ENCODE data around the gene SH3RF3.

DNA sequence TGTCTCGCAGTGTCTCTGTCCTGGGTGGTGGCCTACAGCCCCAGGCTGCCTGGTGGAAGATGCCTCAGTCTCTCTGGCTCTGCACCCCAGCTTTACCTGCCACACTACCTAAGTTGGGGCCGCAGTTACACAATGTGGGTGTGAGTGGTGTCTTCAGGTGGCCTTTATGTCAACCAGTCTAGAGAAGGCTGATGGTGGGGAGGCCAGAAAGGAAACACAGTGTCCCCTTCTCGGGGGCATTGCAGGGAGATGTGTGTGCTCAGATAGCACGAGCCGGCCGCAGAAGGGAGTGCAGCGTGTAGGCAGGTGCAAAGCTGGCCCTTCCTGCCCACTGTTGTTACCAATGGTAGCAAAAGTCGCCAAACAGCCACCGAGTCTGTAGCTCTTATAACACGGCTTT is 216.1 kb downstream of the SH3RF3 start:
- TF ChIP-seq, protein P1, sequence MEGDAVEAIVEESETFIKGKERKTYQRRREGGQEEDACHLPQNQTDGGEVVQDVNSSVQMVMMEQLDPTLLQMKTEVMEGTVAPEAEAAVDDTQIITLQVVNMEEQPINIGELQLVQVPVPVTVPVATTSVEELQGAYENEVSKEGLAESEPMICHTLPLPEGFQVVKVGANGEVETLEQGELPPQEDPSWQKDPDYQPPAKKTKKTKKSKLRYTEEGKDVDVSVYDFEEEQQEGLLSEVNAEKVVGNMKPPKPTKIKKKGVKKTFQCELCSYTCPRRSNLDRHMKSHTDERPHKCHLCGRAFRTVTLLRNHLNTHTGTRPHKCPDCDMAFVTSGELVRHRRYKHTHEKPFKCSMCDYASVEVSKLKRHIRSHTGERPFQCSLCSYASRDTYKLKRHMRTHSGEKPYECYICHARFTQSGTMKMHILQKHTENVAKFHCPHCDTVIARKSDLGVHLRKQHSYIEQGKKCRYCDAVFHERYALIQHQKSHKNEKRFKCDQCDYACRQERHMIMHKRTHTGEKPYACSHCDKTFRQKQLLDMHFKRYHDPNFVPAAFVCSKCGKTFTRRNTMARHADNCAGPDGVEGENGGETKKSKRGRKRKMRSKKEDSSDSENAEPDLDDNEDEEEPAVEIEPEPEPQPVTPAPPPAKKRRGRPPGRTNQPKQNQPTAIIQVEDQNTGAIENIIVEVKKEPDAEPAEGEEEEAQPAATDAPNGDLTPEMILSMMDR (IDR thresholded peaks at IDR 0.05), result no peak
- TF ChIP-seq EZH2 (IDR thresholded peaks at IDR 0.05) (no peak), EZH2phosphoT487 (IDR thresholded peaks at IDR 0.05) (no peak)
